GOT3 (cell line): Measurements from ENCODE around the gene EOLA1.
"Not testable (repeated sequence)": the region's sequence is repeated elsewhere in the genome, so short reads cannot be mapped to it uniquely, and the experiment has no call there.

ENCODE experiments used
- DNase-seq: peaks from one replicate; lab custom pipeline; 2025; ENCODE audit warnings: mixed read lengths; lab: John Stamatoyannopoulos, UW

The EOLA1 gene

DNA sequence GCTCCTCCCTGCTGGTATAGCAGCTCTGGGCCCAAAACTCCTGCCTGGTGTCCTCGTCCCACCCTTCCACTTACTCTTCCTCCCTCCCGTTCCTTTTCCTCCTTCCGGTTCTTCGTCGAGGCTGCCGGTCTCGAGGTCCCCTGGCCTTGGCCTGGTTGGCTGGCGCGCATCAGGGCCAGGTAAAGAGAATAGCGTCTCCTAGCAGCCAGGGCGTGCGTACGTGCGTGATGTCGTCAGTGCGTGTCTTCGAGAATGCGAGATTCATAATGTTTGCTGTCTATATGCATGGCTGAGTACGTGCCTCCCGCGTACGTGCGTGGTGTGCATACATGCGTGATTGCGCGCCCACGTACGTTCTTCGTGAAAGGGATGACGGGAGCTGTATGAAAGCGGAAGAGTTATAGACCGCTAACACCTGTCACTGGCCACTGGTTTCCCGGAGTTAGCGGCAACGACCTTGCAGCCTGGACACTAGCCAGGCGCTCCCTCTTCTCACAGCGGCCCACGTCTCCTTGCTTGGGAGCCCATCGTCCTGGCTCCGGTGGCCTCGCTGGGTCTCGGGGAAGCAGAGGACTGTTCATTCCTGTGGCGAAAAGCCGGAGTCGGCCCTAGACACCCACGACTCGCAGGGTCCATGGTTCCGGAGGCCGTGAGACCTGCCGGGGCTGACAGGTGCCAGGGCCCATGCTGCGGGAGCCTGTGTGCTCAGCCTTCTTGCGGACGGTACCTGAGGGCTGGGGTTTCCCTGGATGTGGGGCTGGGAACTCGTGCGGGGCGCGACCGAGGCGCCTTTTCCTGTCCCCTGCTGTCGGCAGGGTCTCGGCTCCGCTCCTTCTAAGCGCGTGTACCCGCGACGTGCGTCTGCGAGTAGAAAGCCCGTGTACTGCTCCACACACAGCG lies at the start of gene EOLA1:
Gene EOLA1, plus strand, starts transcription at position 392 of the 900 bp plus-strand sequence. CDS start 4,619 bp downstream, outside the sequence.
- peak; percentile 63 for DNase-seq

DNA sequence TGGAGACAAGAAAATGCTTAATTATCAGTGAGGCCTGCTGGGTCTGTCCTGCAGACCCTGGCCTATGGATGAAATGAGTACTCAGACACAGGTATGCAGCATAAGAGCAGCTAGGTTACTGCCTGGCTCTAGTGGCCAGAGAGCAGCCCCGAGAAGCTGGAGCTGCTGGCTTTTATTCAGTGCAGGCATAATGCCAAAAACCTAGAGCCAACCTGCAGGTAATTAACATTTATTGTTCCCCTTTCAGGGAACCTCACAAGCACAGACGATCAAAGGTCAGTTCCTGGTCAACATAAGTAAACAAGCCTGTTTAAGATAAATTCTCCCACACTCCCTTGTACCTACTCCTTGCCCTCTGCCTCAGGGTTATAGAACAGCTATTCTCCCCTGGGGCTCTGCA lies 49.0 kb upstream of the EOLA1 start:
- no peak for DNase-seq

DNA sequence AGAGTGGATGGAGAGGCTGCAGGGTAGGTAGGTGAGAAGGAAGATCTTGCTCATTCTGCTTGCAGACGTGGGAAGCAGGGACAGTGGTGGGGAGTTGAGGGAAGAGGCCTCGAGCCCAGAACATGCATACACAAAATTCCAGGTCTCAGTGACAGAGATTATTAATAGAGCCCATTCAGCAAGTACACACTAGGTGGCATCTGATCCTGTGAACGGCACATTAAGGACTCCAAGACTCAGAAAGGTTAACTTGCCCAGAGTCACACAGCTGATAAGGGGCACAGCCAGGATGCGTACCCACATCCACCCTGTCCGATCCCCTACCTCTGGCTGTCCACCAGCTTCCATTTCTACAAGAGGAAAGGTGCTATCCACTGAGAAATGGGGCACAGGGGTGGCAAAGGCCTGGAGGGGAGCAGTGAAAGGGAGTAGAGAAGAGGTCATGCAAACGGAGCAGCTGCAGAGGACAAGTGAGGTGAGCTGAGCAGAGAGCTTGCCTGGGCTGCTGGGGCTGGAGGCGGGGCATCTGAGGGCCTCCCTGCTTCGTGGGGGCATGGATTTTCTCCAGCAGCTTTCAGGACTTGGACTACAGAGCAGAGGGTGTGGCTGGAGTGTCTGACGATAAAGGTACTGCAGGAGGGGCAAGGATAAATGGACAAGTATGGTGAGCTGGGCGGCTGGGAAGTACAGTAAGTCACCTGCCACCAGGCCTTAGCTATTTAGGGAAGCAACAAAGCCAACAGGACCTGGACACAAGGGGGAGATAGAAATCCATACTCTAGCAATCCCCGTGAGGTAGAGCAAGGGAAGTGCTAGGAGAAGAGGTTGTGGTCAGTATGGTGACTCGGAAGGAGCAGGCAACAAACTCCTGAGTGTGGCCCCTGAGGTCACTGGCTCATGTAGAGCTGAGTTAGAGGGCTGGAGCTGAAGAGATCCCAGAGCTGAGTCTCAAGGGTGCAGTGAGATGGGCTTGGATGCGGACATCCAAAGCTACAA lies 46.9 kb upstream of the EOLA1 start:
- no peak for DNase-seq

DNA sequence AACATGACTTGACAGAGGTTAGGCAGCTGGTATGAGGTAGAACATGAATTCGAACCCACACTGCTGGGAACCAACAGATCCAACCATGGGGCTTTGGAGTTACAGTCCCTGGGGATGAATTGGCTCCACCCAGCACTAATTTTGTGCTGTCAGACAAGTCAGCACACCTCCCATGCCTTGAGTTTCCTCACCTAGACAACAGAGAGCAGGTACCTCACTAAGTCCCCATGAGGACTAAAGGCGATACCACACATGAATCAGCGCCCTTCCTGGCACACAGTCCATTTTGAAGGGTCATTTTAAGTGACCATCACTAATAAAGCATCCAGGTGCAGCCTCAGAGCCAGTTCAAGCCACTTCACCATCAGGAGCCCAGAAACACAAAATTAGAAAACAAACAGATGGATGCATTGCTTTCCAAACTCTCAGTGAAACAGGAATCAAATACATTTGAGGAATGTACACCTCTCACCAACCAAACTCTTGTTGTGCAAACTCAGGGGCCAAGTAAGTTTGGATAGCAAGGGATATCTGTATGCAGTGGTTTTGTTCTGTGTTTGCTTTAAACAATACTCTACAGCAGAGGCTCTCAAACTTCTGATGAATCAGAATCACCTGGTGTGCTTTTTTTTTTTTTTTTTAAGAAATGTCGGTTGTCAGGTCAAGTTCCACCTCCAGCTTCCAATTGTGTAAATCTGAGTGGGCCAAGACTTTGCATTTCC lies 45.8 kb upstream of the EOLA1 start:
- DNase-seq, result no peak

DNA sequence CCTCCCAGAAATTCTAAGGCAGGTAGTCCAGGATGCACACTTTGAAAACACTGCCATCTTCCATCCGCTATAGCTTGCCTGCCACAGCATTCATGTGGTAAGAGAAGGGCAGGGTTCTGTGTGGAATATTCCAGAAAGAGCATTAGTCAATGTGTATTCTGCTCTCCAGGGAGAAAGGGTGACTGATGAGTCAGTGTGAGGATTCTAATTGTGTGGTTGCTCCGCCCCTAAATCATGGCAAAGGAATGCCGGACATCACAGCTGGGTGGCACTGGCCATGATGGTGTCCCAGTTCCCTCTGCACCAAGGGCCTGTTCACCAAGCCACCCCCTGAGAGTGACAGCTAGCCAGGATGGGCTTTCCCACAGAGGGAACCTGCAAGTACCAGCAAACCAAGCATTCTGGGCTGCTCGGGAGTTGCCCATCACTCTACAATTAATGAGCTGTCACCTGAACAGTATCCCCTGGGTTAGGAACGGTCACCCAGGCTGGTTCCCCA lies 45.2 kb upstream of the EOLA1 start:
- no peak for DNase-seq

DNA sequence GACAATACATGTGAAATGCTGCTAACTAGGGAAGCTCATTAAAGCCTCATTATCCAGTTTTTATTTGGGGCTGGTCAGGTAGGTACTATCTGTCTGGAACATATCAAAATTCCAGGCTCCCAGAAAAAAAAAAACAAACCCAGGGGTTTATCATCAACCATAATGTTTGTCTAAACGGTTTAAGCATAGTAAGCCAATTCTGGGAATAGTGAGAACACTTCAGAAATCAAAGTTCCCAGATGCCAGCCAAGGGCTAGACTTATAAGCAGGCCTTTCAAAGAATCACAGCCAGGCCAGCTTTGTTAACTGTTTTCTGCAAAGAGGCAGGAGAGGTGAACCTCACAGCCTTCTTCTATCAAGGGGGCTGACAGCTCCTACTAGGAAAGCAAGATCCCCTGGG lies 43.8 kb upstream of the EOLA1 start:
- no peak for DNase-seq

DNA sequence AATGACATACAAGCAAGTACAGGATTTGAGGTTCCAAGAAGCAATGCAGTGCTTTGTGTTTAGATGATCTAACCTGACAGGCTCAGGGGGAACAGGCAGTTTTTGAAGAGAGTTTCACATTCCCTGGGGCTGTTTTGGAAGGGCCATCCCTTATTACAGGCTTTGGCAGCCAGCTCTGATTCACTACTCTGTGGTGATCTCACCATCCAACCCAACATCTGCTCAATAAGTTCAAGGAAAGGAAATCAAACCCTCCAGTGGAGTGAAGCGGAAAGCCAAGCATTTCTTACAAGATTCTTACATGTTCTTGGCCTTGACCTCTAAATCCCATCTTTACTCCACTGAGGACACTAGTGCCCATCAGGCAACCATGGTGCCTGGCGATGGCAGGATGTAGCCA lies 43.2 kb upstream of the EOLA1 start:
- no peak for DNase-seq

DNA sequence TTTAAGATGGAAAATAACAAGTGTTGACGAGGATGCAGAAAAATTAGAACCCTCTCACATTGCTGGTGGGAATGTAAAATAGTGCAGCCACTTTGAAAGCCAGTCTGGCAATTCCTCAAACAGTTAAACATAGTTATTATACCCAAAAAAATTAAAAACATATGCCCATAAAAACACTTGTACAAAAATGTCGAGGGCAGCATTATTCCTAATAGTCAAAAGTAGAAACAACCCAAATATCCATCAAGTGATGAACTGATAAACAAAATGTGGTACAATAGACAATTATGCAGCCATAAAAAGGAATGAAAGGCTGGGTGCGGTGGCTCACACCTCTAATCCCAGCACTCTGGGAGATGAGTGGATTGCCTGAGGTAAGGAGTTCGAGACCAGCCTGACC lies 42.0 kb upstream of the EOLA1 start:
- DNase-seq, result no peak

DNA sequence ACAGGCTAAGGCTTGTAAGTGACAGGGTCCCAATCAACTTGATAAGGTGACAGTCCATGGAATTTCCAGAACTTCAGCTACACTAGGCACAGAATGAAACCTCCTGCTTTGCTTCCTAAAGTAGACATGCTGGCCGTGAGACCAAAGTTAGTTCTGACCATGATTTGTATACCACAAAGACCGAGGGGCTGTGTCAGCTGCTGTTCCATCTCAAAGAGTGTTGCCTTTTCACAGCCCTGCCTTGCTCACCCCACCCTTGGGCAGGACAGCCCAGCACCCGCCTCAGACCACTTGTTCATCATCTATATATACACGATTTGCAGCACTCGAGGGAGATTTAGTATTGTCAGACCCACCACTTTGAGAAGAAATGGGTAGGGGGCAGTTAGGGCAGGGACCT lies 41.0 kb upstream of the EOLA1 start:
- no peak for DNase-seq

DNA sequence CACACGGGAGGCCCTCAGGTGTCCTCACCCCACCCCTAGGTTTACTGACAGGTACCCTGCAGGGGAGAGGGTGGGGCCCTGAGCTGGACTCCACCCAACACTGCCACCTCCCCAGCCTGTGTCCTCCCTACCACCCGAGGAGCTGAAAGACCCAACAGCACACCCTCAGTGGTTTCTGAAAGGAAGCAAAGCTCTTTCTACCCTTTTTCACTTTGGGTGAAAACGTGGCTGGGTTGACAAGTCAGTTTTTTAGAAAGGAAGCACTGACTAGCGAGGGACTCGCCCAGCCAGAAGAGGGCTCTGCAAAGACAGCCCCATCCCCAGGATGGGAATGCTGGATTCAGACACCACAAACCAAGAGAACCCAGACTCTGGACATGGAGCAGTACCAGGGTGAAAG lies 37.9 kb upstream of the EOLA1 start:
- not testable (repeated sequence) for DNase-seq

DNA sequence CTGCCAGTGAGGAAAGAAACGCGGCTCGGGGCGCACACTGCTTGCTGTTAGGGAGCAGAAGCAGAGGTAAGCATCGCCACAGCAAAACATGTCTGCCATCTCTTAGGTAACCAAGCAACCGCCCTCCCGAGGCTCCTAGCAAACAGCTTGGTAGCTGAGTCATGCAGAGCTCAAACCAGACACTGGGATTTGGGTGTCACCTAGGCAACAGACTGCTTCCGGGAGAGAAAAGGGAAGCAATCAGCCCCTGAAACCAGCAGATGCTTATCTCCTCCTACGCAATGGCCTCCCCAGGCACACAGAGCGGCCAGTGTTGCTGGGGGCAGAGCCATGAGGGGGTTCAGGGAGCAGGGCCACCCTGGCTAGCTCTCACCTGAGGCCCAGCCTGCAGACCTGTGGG lies 37.4 kb upstream of the EOLA1 start:
- DNase-seq, result not testable (repeated sequence)

DNA sequence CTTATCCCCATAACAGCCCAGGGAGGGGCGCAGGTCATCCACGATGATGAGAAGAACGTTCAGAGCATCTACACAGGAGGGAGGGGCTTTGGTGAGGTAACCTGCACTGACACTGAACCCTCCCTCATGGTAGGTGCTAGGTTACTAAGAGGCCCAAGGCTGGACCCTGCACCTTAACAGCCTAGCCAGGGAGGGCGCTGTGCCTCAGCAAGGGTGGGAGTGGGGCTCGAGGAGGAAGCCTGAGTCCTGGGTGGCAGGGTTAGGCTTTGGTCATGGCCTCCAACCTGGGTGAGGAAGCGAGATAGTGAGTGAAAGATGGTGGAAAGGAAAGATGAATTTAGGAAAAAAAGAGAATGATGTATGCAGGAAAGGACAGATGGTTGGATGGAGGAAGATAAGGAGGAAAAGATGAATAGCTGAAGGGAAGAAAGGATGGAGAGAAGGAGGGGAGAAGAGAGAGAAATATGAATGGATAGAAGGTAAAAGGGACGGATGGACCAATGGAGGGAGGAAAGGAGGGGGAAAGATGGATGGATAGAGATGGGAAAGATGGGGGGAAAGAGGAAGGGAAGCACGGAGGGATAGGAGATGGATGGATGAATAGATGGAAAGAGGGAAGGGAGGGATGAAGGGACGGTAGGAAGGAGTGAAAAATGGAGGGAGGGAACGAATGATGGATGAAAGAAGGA lies 36.4 kb upstream of the EOLA1 start:
- no peak for DNase-seq

DNA sequence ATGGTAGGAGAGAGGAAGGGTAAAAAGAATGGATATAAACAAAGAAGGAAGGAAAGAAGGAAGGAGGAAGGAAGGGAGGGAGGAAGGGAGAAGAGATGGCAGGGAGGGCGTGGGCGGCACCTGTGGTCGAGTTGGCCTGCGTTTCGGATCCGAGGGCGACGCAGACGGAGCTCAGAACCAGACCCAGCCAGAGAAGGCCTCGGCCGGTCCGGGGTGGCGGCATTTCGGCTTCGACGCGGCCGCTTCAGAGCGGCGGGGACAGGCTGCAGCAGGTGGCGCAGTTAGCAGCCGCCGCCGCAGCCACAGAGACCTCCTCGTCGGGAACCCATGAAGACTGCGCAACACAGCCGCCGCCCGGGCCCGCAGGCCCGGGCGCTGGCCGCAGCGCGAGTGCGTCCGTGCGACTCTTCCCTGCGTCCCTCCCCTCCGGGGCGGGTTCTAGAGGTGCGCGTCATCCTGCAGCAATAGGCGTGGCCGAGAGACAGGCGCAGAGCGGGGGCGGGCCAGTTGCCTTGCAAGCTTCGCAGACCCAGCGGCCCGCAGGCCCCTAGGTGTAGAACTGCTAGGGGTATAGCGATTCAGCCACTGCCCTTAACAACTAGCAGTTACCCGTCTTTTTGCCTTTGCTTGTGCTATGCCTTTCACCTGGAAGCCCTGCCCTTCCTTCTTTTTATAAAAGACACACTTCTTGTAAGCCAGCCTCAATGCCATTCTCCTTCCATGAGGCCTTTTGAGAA lies 35.7 kb upstream of the EOLA1 start, which contains the start of gene IDS:
Gene IDS, minus strand, starts transcription at position 392 of the 737 bp plus-strand sequence. Its CDS starts 169 bp downstream, at position 223.
- peak; percentile 15 for DNase-seq

DNA sequence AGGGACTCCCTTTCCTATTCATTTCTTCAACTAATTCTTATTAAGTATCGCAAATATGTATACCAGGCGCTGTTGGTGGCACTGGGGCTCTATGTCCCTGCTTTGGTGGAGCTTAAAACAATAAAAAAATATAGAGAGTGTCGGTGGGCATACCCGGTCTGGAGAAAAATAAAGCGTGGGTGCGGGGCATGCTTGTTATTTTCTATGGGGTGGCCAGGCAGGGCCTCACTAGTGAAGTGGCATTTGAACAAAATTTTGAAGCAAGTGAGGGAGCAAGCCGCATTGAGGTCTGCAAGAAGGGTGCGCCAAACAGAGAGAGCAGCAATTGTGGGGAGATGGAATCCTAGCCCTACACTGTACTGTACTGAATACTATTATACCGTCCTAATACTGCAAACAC lies 35.1 kb upstream of the EOLA1 start:
- DNase-seq, result no peak

DNA sequence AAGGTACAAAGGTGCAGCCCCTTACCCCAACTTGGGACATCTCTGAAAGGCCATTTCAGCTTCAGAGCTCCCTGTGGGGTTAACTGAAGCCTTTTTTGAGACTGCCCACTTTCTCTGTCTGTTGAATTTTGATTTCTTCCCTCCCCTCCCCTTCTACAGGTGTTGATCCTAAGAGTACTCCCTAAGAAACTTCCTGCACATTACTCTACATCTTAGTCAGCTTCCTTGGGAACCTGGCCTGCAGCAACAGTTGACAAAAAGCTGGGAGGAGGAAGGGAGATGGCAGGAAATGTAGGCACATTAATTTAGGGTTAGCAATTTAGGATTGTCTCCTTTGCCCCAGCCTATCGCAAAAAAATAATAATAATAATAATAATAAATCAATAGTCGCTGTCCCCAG lies 34.5 kb upstream of the EOLA1 start:
- DNase-seq, result no peak

DNA sequence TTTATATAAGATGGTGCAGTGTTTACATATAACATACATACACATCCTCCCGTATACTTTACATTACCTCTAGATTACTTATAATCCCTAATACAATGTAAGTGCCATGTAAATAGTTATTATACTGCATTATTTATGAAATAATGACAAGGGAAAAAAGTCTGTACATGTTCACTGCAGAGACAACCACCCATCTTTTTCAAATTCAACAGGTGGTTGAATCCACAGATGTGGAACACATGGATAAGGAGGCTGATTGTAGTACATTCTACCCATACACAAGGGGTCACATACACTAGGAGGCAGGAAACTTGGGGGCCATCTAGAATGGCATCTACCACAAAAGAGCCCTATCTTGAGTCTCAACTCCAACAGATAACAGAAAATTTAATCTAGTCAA lies 32.3 kb upstream of the EOLA1 start:
- DNase-seq, result no peak

DNA sequence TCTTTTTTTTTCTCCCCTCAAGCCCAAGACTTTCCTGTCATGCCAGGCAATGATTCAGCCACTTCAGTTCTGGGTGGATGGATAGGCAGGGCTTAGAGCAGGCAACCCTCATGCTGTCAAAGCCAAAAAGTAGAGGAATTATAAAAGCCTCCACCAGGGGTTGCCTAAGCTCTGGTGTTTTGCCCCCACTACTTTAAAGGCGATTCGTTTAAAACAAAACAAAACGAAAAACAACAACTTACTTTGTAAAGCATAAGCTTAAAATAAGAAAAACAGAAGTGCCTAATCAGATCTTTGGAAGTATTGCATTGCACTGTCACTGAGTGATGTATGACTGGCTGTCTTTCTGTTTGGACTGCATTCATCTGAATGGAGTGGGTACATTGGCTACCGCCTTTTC lies 30.4 kb upstream of the EOLA1 start:
- DNase-seq, result no peak

DNA sequence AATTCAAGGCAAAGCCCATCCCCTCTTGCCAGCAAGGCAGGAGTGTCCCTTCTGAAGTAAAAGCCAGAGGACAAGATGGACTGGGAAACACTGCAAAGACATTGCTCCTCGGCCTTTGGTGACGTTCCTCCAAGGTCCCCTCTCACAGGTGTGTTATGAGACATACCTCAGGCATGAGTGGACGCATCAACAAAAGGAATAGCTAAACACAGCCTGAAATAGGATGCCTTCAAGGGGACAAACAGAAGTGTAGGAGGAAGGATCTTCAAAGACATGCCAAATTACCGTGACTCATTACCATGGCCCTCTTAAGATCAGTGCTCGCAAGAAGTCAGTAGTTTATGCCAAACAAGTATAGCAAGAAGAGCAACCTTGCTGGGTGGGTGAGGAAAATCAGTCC lies 29.7 kb upstream of the EOLA1 start:
- no peak for DNase-seq

DNA sequence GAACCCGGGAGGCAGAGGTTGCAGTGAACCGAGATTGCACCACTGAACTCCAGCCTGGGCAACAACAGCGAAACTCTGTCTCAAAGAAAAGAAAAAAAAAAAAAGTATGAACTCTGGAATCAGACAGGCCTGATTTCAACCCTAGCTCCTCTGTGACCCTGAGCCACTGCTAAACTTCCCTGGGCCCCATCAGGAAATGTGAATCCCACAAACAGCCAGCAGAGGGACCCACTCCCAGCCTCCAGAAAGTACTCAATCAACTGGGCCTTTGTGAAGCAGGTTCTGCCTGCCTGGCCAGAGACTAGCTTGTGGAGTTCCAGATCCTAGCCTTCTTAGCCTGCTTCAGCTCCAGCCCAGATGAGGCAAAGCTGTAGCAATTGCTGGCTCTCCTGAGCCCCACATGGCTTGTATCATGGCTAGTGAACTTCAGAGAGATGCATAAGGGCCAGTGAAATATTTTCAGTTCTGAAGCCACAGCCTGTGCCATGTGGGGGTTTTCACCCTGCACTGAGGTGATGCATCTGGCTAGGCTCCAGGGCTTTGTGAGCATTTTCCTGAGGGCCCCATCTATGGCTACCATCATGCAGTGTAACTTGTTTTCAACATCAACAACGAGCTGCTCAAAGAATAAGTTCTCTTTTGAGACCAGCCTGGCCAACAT lies 28.5 kb upstream of the EOLA1 start:
- DNase-seq, result peak; percentile 21
